ENCODE results near the gene MRPL24.
"Not testable (repeated sequence)": the region's sequence is repeated elsewhere in the genome, so short reads cannot be mapped to it uniquely, and the experiment has no call there.

The MRPL24 gene

GRCh38 chr1:156740741-156741480 lies at the start of gene MRPL24:
Gene MRPL24, minus strand, starts transcription at chr1:156741088. Its CDS starts 2,384 bp downstream, at chr1:156738704.
- peak; percentile 92 to 93 for DNase-seq (ENCODE audit: low read depth in 2 of 2)

DNA sequence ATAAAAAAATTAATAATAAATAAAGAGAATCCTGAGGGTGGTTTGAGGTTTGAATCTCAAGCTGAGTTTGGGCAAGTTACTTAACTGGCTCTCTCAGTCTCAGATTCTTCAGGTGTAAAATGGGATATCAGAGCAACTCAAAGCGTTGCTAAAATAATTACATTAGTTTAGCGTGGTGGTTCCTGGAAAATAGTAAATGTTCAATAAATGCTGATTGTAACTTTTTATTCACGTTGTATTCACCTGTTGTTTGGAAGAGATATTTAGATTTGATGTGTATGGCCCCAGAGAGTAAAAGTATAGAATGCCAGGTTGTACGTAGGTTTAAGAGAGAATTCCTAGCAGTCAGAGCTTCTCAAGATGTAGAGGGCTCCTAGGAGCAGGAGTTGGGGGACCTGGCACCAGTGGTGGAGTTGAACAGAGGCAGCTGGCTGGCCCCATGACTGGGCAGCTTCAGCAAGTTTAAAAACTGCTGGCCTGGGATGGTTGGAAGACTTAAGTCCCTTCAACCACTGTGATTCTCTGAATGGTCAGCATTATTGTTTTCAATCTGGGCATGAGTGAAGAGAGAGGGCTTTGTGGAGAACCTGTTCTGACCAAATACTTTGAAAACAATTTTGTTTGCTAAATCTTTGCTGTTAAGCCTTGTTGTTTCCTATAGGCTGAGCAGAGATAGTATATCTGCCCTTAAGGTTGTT lies 48.9 kb upstream of the MRPL24 start:
- no peak for DNase-seq (ENCODE audit: low read depth in 2 of 2)

DNA sequence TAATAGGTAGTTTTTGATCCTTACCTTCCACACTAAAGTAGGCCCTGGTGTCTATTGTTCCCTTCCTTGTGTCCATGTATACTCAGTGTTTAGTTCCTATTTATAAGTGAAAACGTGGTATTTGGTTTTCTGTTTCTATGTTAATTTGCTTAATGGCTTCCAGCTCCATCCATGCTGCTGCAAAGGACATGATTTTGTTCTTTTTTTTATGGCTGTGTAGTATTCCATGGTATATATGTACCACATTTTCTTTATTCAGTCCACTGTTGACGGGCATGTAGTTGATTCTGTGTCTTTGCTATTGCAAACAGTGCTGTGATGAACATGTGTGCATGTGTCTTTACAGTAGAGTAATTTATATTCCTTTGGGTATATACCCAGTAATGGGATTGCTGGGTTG lies 47.2 kb upstream of the MRPL24 start:
- no peak for DNase-seq (ENCODE audit: low read depth in 2 of 2)

GRCh38 chr1:156786640-156787039 lies 45.8 kb upstream of the MRPL24 start:
- DNase-seq (ENCODE audit: low read depth in 2 of 2), result no peak

DNA sequence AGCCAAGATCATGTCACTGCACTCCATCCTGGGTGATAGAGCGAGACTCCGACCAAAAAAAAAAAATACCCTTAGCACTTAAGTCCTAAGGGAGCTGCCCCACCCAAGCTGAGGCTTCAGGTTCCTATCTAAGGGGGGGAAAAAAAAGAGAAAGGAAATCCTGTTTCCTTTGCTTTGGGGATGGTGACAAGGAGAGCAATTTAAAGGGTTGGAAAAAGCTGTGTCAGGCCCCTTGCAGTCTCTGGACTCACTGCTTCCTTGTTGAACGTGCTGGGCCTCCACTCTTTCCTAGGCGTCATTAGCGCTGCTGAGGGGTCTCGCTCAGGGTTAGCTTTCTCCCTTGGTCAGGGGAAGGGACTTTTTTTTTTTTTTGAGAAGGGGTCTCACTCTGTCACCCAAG lies 44.6 kb upstream of the MRPL24 start:
- no peak for DNase-seq (ENCODE audit: low read depth in 2 of 2)

- DNase-seq (ENCODE audit: low read depth in 2 of 2), result no peak
Observed at GRCh38 chr1:156781585-156782186, 40.8 kb upstream of the MRPL24 start.

GRCh38 chr1:156777573-156777972 lies 36.7 kb upstream of the MRPL24 start:
- no peak for DNase-seq (ENCODE audit: low read depth in 2 of 2)

- no peak for DNase-seq (ENCODE audit: low read depth in 2 of 2)
Observed at GRCh38 chr1:156776942-156777341, 36.1 kb upstream of the MRPL24 start.

DNA sequence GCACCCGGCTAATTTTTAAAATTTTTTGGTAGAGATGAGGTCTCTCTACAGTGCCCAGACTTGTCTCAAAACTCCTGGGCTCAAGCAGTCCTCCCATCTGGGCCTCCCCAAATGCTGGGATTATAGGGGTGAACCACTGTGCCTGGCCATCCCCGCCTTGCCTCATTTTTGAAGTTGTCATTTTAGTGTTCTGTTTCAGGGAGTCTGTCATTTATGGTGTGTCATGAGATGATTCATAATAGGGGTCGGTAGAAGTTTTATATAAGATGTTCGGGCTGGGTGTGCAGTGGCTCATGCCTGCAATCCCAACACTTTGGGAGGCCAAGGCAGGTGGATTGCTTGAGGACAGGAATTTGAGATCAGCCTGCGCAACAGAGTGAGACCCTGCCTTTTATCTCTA lies 34.9 kb upstream of the MRPL24 start:
- DNase-seq (ENCODE audit: low read depth in 2 of 2), result no peak

DNA sequence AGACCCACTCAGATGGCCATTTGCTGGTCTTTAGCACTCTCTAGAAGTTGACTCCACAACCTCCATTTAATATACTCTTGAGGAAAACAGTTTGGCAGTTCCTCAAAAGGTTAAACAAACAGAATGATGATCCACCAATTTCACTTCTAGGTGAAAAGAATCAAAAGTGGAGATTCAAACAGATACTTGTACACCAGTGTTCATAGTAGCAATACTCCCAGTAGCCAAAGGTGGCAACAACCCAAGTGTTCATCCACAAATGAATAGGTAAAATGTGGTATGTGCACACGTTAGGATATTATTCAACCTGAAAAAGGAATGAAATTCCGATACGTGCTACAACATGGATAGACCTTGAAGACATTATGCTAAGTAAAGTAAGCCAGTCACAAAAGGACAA lies 32.7 kb upstream of the MRPL24 start:
- DNase-seq (ENCODE audit: low read depth in 2 of 2), result no peak

GRCh38 chr1:156772728-156773497 lies 32.0 kb upstream of the MRPL24 start:
- DNase-seq (ENCODE audit: low read depth in 2 of 2), result no peak

DNA sequence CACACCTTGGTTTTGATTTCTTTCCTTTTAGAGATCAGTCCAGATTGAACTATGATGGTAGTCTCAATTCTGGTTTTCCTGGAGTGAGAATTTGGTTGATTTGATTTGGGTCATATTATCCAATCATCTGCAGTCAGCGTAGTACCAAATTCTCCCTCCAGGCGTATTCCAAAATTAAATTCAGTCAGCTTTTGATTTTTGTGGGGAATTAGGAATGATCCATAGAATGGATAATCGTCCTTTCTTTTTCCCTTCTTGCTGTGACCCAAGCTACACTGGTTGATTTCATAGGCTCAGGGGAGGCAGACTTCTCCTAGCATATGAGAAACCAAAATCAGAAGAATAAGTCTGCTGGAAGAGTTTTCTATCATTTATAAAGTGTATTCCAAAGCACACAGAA lies 31.3 kb upstream of the MRPL24 start:
- DNase-seq (ENCODE audit: low read depth in 2 of 2), result no peak

DNA sequence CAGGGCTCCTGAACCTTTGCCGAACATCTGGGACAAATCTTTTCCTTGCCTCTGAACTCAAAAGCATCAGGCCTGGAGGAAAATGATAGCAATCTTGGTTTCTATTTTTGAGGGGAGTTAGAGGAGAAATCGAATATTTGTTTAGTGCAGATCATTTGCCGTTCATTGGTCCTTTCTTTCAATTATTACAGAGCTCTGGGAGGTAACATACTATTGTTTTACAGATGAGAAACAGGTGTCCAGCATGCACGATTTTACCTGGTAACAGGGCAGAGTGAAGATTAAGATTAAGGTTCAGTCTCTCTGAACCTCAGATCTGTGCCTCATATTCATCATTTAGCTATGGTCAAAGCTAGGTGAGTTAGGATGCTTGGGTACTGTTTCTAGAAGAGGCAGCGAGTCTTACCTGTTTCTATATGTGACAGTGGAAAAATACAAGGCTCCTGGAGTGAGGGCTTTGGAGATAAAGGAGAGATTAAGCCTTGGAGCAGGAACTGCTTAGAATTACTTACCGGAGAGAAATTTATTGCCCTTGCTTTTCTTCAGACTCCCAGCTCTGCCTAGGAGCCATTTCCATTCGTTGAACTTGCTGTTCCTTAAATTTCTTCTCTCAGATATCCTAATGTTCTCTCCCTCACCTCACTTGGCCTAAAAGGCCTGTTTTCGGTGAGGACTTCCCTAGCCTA lies 27.9 kb upstream of the MRPL24 start:
- DNase-seq (ENCODE audit: low read depth in 2 of 2), result no peak

GRCh38 chr1:156767879-156768604 lies 27.2 kb upstream of the MRPL24 start:
- no peak for DNase-seq (ENCODE audit: low read depth in 2 of 2)

GRCh38 chr1:156767101-156767878 lies 26.4 kb upstream of the MRPL24 start, which contains the start of gene PRCC:
Gene PRCC, plus strand, starts transcription at chr1:156767535. Its CDS starts 237 bp downstream, at chr1:156767772.
- peak; percentile 89 to 95 for DNase-seq (ENCODE audit: low read depth in 2 of 2)

GRCh38 chr1:156766298-156767100 lies 25.6 kb upstream of the MRPL24 start:
- DNase-seq (ENCODE audit: low read depth in 2 of 2), result no peak

- DNase-seq (ENCODE audit: low read depth in 2 of 2), result no peak
Observed at GRCh38 chr1:156765666-156766065, 24.8 kb upstream of the MRPL24 start.

DNA sequence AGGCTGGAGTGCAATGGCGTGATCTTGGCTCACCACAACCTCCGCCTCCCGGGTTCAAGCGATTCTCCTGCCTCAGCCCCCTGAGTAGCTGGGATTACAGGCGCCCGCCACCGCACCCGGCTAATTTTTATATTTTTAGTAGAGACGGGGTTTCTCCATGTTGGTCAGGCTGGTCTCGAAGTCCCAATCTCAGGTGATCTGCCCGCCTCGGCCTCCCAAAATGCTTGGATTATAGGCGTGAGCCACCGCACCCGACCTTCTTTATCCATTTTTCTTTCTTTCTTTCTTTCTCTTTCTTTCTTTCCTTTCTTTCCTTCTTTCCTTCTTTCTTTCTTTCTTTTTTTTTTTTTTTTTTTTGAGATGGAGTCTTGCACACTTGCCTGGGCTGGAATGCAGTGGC lies 24.2 kb upstream of the MRPL24 start:
- not testable (repeated sequence) for DNase-seq (ENCODE audit: low read depth in 2 of 2)

DNA sequence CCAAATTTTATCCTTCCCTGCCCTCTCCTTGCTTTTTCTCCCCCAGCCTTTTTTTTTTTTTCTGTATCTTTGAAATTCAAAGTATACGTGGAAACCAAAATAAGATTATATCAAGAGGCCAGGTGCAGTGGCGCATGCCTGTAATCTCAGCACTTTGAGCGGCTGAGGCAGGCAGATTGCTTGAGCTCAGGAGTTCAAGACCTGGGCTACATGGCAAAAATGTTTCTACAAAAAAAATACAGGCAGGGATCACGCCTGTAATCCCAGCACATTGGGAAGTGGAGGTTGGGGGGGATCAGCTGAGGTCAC lies 19.9 kb upstream of the MRPL24 start:
- no peak for DNase-seq (ENCODE audit: low read depth in 2 of 2)

Measured in stimulated activated CD4-positive, alpha-beta T cell treated with anti-CD3 and anti-CD28 coated beads, Interleukin-4, amount 100 ng/mL, for 48 hours (primary cell).